Osteocyte (in vitro differentiated cells): ENCODE measurements around the gene GPS2. TPM values are rescaled to one million over a fixed set of nuclear protein-coding genes. Genes with fewer than 3 reads are reported as not detected.

ENCODE experiments used
- DNase-seq: peaks from one replicate; pipeline ENCODE4 v3.0.0; 2021; ENCODE audit warnings: mixed read lengths; ENCODE audit not compliant: unreplicated experiment; ENCODE audit errors: extremely low spot score
- H3K27ac Mint-ChIP-seq: one replicate; pipeline ENCODE4 v1.8.0; 2021; ENCODE audit warnings: mild to moderate bottlenecking, mixed read lengths; ENCODE audit not compliant: unreplicated experiment
- H3K27me3 Mint-ChIP-seq: one replicate; pipeline ENCODE4 v1.8.0; 2021; ENCODE audit warnings: mixed read lengths; ENCODE audit not compliant: unreplicated experiment
- H3K36me3 Mint-ChIP-seq: one replicate; pipeline ENCODE4 v1.8.0; 2021; ENCODE audit warnings: mixed read lengths; ENCODE audit not compliant: unreplicated experiment
- H3K4me1 Mint-ChIP-seq: one replicate; pipeline ENCODE4 v1.8.0; 2021; ENCODE audit warnings: mixed read lengths; ENCODE audit not compliant: unreplicated experiment
- H3K4me3 Mint-ChIP-seq: one replicate; pipeline ENCODE4 v1.8.0; 2021; ENCODE audit warnings: mild to moderate bottlenecking, moderate library complexity, mixed read lengths; ENCODE audit not compliant: unreplicated experiment
- H3K9me3 Mint-ChIP-seq: one replicate; pipeline ENCODE4 v1.8.0; 2021; ENCODE audit warnings: mixed read lengths; ENCODE audit not compliant: unreplicated experiment
- CTCF ChIP-seq: fragments of 200-600 bp; sonication (generic); IDR thresholded peaks from 2 replicates; pipeline ENCODE4 v1.5.0; 2021; ENCODE audit warnings: antibody characterized with exemption, mild to moderate bottlenecking, moderate library complexity
- total RNA-seq: library from RNA; stranded (reverse); gene quantifications from 2 replicates; pipeline ENCODE4 v1.2.1, GENCODE V29; 2021

GPS2 gene
- total RNA-seq, 1 donor from 2014 or later, result 61.9 TPM

- no peak for DNase-seq
Measured at GRCh38 chr17:7322520-7323194, 7.5 kb upstream of the GPS2 start.

GRCh38 chr17:7321466-7321865 lies 6.3 kb upstream of the GPS2 start:
- no peak for DNase-seq
- Mint-ChIP-seq H3K9me3 (no peaks in the 10 kb centered on the region), H3K27me3 (no peaks in the 10 kb centered on the region), H3K4me1 (peaks cover under 1% of the 10 kb centered on the region), H3K27ac (no peak overlapping the region), H3K4me3 (no peak overlapping the region), H3K36me3 (peaks cover 20% of the 10 kb centered on the region)
- no peak for TF ChIP-seq CTCF

More at GRCh38 chr17:7322520-7323194, 7.5 kb upstream of the GPS2 start:
- no peak overlapping the region for H3K4me3 Mint-ChIP-seq
- no peak overlapping the region for H3K27ac Mint-ChIP-seq
- peaks cover 1% of the 10 kb centered on the region for H3K4me1 Mint-ChIP-seq
- no peaks in the 10 kb centered on the region for H3K9me3 Mint-ChIP-seq
- H3K27me3 Mint-ChIP-seq, result no peaks in the 10 kb centered on the region
- TF ChIP-seq CTCF, result no peak
- peaks cover 15% of the 10 kb centered on the region for H3K36me3 Mint-ChIP-seq

GRCh38 chr17:7318121-7318860 lies 3.1 kb upstream of the GPS2 start:
- DNase-seq, result no peak
- peaks cover 15% of the 10 kb centered on the region for H3K4me1 Mint-ChIP-seq

GRCh38 chr17:7317161-7317803 lies 2.1 kb upstream of the GPS2 start:
- TF ChIP-seq CTCF, result no peak
- H3K4me3 Mint-ChIP-seq, result peak overlapping the region; percentile 54
- no peaks in the 10 kb centered on the region for H3K9me3 Mint-ChIP-seq
- DNase-seq, result no peak
- peaks cover 23% of the 10 kb centered on the region for H3K4me1 Mint-ChIP-seq
- no peaks in the 10 kb centered on the region for H3K27me3 Mint-ChIP-seq
- peak overlapping the region; percentile 18 for H3K27ac Mint-ChIP-seq
- H3K36me3 Mint-ChIP-seq, result peaks cover 31% of the 10 kb centered on the region

More at GRCh38 chr17:7318121-7318860, 3.1 kb upstream of the GPS2 start:
- Mint-ChIP-seq H3K27ac (no peak overlapping the region), H3K36me3 (peaks cover 23% of the 10 kb centered on the region), H3K27me3 (no peaks in the 10 kb centered on the region), H3K9me3 (no peaks in the 10 kb centered on the region), H3K4me3 (no peak overlapping the region)
- TF ChIP-seq CTCF, result no peak
